Testis (tissue), 2 donors: ENCODE data around the gene GHDC.

ENCODE experiments used
- CTCF ChIP-seq, 3 experiments: fragments of 450-650 bp in 2 of 3; fragments of 200-600 bp in 1 of 3; sonication (generic) in 1 of 3; IDR thresholded peaks; one replicate each; pipeline ENCODE4 v1.5.1; 2016 to 2019; ENCODE audit warnings: antibody characterized with exemption in 3 of 3, mild to moderate bottlenecking in 2 of 3, moderate library complexity in 1 of 3
- POLR2A ChIP-seq: fragments of 450-650 bp; IDR thresholded peaks from one replicate; pipeline ENCODE4 v1.6.1; 2017; ENCODE audit warnings: antibody characterized with exemption, mild to moderate bottlenecking, moderate library complexity

GRCh38 chr17:42188749-42189650 lies 5.3 kb downstream of the GHDC start:
- no peak for TF ChIP-seq CTCF (IDR thresholded peaks at IDR 0.05)
- no peak for TF ChIP-seq POLR2A
